Keratinocyte (primary cell): Measurements from ENCODE around the gene RYR2.

Source experiments
- EZH2 ChIP-seq: IDR thresholded peaks from one replicate; pipeline ENCODE4 v1.6.1; 2012; ENCODE audit warnings: inconsistent platforms, mild to moderate bottlenecking, low read length, moderate library complexity
- TF ChIP-seq, protein P1 (sequence below), 3 experiments: IDR thresholded peaks in 1 of 3; conservative IDR thresholded peaks in 1 of 3; optimal IDR thresholded peaks in 1 of 3; 2 replicates in 2 of 3; 3 replicates in 1 of 3; pipeline versions ENCODE3 to v1.5.1; 2011; ENCODE audit warnings: low read length in 3 of 3, mild to moderate bottlenecking in 3 of 3, moderate library complexity in 2 of 3, control low read depth in 1 of 3, inconsistent platforms in 1 of 3; ENCODE audit not compliant: insufficient read depth in 2 of 3; ENCODE audit errors: extremely low read depth in 1 of 3

DNA sequence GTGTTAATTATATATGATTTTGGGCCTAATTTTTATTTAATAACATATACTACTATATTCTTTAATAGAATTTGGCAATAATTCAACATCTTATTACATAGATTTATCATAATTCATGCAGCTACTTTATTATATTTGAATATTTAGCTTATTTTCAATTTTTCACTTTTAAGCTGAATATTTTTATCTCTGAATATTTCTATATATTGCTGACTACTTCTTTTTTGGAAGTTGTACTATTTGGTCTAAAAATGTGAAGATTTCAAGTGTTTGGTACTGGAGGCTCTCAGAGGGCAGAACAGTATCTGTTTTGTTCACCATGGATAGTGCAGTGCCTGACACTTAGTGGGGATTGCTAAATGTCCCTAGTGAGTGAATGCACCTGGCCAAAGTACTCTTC lies 389.5 kb downstream of the RYR2 start:
- TF ChIP-seq, protein P1, sequence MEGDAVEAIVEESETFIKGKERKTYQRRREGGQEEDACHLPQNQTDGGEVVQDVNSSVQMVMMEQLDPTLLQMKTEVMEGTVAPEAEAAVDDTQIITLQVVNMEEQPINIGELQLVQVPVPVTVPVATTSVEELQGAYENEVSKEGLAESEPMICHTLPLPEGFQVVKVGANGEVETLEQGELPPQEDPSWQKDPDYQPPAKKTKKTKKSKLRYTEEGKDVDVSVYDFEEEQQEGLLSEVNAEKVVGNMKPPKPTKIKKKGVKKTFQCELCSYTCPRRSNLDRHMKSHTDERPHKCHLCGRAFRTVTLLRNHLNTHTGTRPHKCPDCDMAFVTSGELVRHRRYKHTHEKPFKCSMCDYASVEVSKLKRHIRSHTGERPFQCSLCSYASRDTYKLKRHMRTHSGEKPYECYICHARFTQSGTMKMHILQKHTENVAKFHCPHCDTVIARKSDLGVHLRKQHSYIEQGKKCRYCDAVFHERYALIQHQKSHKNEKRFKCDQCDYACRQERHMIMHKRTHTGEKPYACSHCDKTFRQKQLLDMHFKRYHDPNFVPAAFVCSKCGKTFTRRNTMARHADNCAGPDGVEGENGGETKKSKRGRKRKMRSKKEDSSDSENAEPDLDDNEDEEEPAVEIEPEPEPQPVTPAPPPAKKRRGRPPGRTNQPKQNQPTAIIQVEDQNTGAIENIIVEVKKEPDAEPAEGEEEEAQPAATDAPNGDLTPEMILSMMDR (optimal IDR thresholded peaks at IDR 0.05 in 1 of 3, IDR thresholded peaks at IDR 0.05 in 1 of 3, conservative IDR thresholded peaks at IDR 0.05 in 1 of 3; ENCODE audit: extremely low read depth in 1 of 3, insufficient read depth in 2 of 3, low read length in 3 of 3): no peak
- no peak for TF ChIP-seq EZH2
